Jurkat, Clone E6-1 (cell line): ENCODE results near the gene PPP1CC. TPM values are rescaled to one million over a fixed set of nuclear protein-coding genes. Genes with fewer than 3 reads are reported as not detected.
"Not testable (repeated sequence)": the region's sequence is repeated elsewhere in the genome, so short reads cannot be mapped to it uniquely, and the experiment has no call there.

Experiments
- DNase-seq: peaks from one replicate; pipeline ENCODE4 v3.0.0-alpha.2; 2011; ENCODE audit warnings: low read depth, low spot score
- H3K4me3 ChIP-seq: 2 replicates; pipeline ENCODE4 v1.5.1; 2011; ENCODE audit warnings: mild to moderate bottlenecking, low read length, control low read depth, moderate library complexity
- polyA plus RNA-seq: library from polyadenylated mRNA; unstranded; fragments of >200 nt; gene quantifications from one replicate; pipeline ENCODE4 v1.2.1, GENCODE V29; 2012; ENCODE audit warnings: missing spikeins; ENCODE audit not compliant: insufficient read length, insufficient read depth

Gene PPP1CC
- 260 TPM for polyA plus RNA-seq

- peak within 1 kb of the TSS; percentile 92 for H3K4me3 ChIP-seq
- peak; percentile 91 for DNase-seq
These were observed at the start of gene PPP1CC for GRCh38 chr12:110742718-110743570. TSS of gene PPP1CC (minus strand) at chr12:110742891. CDS start at chr12:110742707, 184 bp downstream.

- H3K4me3 ChIP-seq, result no peak overlapping the region
- no peak for DNase-seq
These were observed 48.9 kb upstream of the PPP1CC start for GRCh38 chr12:110791589-110791988.

GRCh38 chr12:110790301-110790700 lies 47.6 kb upstream of the PPP1CC start:
- DNase-seq, result no peak
- H3K4me3 ChIP-seq, result no peak overlapping the region

GRCh38 chr12:110786012-110786411 lies 43.3 kb upstream of the PPP1CC start:
- no peak for DNase-seq
- H3K4me3 ChIP-seq, result no peak overlapping the region

GRCh38 chr12:110785240-110785639 lies 42.5 kb upstream of the PPP1CC start:
- no peak for DNase-seq
- H3K4me3 ChIP-seq, result no peak overlapping the region

- no peak overlapping the region for H3K4me3 ChIP-seq
- DNase-seq, result no peak
These were observed 40.2 kb upstream of the PPP1CC start for GRCh38 chr12:110782922-110783321.

- H3K4me3 ChIP-seq, result no peak overlapping the region
- DNase-seq, result no peak
These were observed 39.4 kb upstream of the PPP1CC start for GRCh38 chr12:110782094-110782493.

- DNase-seq, result no peak
- no peak overlapping the region for H3K4me3 ChIP-seq
These were observed 37.8 kb upstream of the PPP1CC start for GRCh38 chr12:110780448-110780847.

GRCh38 chr12:110778833-110779577 lies 36.3 kb upstream of the PPP1CC start:
- no peak for DNase-seq
- no peak overlapping the region for H3K4me3 ChIP-seq

- no peak for DNase-seq
- H3K4me3 ChIP-seq, result no peak overlapping the region
These were observed 33.7 kb upstream of the PPP1CC start for GRCh38 chr12:110776410-110776809.

GRCh38 chr12:110775997-110776396 lies 33.3 kb upstream of the PPP1CC start:
- no peak overlapping the region for H3K4me3 ChIP-seq
- no peak for DNase-seq

GRCh38 chr12:110774824-110775223 lies 32.1 kb upstream of the PPP1CC start:
- no peak overlapping the region for H3K4me3 ChIP-seq
- DNase-seq, result no peak

- H3K4me3 ChIP-seq, result no peak overlapping the region
- no peak for DNase-seq
These were observed 26.3 kb upstream of the PPP1CC start for GRCh38 chr12:110768960-110769359.

- no peak for DNase-seq
- no peak overlapping the region for H3K4me3 ChIP-seq
These were observed 25.2 kb upstream of the PPP1CC start for GRCh38 chr12:110767863-110768262.

GRCh38 chr12:110766311-110767154 lies 23.8 kb upstream of the PPP1CC start:
- DNase-seq, result no peak
- no peak overlapping the region for H3K4me3 ChIP-seq

- H3K4me3 ChIP-seq, DNase-seq: not testable (repeated sequence)
These were observed 22.9 kb upstream of the PPP1CC start for GRCh38 chr12:110765572-110765971.

- H3K4me3 ChIP-seq, result no peak overlapping the region
- DNase-seq, result no peak
These were observed 22.4 kb upstream of the PPP1CC start for GRCh38 chr12:110765111-110765510.

GRCh38 chr12:110763583-110763982 lies 20.9 kb upstream of the PPP1CC start:
- DNase-seq, result no peak

GRCh38 chr12:110762891-110763290 lies 20.2 kb upstream of the PPP1CC start:
- DNase-seq, result no peak

More at GRCh38 chr12:110763583-110763982, 20.9 kb upstream of the PPP1CC start:
- no peak overlapping the region for H3K4me3 ChIP-seq

More at GRCh38 chr12:110762891-110763290, 20.2 kb upstream of the PPP1CC start:
- no peak overlapping the region for H3K4me3 ChIP-seq
